Activated CD4-positive, alpha-beta T cell treated with anti-CD3 and anti-CD28 coated beads, Interleukin-2, amount 50 U/mL, for 16 hours (primary cell): ENCODE measurements around the gene PGC.
"Not testable (repeated sequence)": the region's sequence is repeated elsewhere in the genome, so short reads cannot be mapped to it uniquely, and the experiment has no call there.

Experiments
- DNase-seq: peaks from one replicate; pipeline ENCODE4 v3.0.0-alpha.2; 2020

PGC gene

DNA sequence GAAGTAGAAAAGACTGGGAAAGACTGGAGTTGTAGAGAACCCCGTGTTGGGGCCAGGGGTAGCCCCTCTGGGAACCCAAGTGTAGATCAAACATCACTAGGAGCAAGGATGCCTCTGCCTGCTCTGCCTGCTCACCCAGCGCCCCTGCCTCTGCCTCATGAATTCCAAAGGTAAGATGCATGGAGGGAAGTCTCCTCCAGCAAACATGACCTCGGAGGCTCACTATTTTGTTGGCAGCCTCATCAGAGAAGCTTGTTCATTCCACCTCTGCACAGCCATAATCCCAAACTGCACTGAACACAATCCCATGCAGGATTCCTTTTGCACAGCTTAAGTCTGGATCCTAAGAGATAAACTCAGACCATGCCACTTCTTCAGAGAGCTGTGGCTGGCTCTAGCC lies 27.6 kb upstream of the PGC start:
- no peak for DNase-seq

- DNase-seq, result no peak
Observed at GRCh38 chr6:41771058-41771983, 24.1 kb upstream of the PGC start.

GRCh38 chr6:41770381-41771057 lies 23.3 kb upstream of the PGC start:
- DNase-seq, result no peak

GRCh38 chr6:41769376-41769775 lies 22.2 kb upstream of the PGC start:
- no peak for DNase-seq

DNA sequence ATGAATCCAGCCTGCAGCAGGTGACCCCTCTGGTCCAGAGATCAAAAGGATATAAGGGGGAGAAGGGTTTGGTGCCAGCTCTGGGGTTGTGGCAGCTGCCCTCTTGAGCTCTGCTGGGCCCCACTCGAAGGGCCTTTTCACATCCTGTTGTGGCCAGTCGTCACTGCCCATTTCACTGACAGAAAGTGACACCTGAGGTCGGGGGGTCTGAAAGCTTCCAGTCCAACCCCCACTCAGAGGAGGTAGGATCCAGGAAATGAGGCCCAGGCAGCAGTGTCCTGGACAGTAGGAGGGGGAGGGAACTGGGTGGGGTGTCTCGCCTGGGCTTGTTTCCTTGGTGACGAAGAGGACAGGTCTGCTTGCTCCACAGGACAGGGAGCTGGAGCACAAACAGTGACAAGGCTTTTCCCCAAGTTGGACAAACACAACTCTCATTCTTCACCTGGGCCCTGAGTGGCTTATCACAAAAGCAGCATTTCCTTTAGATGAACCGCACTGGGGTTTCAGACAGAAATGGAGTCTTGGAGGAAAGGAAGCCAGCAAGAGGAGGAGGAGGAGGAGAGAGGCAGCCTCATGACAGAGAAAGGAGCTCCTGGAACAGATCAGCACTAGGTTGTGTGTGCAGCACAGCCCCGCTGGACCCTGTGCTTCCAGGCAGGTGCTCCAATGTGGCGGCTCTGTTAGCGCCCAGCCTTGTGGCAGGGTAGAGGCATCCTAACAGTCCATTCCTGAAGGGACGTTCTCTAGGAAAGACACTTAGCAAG lies 21.5 kb upstream of the PGC start:
- DNase-seq, result no peak

GRCh38 chr6:41767112-41767833 lies 20.1 kb upstream of the PGC start:
- no peak for DNase-seq

DNA sequence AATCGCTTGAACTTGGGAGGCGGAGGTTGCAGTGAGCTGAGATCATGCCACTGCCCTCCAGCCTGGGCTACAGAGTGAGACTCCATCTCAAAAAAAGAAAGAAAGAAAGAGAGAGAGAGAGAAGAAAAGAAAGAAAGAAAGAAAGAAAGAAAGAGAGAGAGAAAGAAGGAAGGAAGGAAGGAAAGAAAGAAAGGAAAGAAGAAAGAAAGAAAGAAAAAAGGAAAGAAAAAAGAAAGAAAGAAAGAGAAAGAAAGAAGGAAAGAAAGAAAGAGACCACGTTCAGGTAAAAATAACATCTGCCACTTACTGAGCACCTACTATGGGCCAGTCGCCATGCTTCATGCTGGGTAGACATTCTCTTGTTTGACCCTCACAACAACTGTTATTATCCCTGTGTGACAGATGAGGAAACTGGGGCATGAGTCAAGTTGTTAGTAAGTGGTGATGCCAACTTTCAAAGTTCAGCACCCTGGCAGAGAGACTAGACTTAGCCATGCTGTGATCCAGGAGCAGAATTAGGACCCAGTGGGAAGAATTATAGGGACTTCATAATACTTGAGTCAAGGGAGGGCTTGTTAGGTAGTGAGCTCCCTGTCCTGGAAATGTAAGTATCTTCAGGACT lies 19.0 kb upstream of the PGC start:
- not testable (repeated sequence) for DNase-seq

DNA sequence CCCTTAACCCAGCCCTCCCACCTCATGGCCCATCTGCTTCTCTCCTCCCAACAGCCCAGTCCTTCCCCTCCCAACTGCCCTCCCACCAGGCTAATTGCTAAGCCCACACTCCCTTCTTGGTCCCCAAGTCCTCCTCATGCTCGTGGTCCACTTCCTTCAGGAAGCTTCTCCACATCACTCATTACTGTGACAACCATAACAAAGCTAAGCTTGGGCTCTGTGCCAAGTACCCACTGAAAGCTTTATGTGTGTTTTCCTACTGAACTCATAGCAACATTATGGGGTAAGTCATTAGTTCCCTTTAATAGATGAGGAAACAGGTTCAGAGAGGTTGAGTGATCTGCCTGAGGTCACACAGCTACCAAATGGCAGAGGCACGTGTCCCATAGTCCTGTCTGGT lies 16.3 kb upstream of the PGC start:
- no peak for DNase-seq

GRCh38 chr6:41759905-41760579 lies 12.8 kb upstream of the PGC start:
- DNase-seq, result no peak

DNA sequence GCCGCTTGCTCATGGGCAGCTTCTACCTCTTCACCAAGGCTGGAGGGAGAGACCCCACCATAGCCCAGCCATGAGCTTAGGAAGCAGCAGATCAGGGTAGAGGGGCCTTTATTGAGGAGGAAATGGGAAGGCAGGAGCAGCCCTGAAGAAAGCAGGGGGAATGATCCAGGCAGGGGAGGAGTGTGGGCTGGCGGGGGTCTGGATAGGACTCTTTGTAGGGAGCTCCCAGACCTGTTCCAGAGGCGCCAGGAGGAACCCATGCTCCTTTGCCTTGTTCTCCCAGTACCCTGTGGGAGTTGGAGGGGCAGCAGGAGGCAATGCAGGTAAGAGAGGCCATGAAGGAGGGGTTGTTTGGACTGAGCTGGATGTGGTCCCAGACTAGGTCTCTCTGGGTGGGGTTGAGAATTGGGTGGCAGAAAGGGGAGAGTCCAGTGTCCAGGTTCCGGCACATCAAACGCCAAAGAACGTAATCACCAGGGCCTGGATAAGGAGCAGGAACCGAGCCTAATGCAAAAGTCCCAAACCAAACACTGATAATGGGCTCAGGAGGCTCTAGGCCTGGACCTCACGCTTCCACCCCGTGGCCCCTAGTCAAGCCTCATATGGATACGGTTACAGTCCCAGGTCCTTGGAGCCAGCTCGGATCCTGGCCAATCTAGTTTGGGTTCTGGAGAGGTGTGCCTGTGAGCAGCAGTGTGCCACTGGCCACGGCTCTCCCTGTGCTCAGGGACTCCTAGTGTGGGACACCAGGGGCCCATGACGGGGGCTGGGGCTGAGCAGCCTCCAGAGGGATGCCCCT lies 12.1 kb upstream of the PGC start:
- no peak for DNase-seq

DNA sequence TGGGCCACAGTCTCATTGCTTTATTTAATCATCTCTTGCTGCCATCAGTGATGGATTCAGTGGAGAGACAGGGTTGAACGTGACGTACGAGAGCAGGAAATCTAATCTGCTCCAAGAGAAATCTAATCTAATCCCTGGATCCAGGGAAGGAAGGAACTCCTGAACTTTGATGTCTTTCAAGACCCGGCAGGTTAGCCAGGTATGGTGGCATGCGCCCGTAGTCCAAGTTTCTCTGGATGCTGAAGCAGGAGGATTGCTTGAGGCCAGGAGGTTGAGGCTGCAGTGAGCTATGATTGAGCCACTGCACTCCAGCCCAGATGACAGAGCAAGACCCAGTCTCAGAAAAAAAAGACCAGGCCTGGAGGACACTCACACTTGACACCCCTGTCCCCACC lies 11.4 kb upstream of the PGC start:
- no peak for DNase-seq

DNA sequence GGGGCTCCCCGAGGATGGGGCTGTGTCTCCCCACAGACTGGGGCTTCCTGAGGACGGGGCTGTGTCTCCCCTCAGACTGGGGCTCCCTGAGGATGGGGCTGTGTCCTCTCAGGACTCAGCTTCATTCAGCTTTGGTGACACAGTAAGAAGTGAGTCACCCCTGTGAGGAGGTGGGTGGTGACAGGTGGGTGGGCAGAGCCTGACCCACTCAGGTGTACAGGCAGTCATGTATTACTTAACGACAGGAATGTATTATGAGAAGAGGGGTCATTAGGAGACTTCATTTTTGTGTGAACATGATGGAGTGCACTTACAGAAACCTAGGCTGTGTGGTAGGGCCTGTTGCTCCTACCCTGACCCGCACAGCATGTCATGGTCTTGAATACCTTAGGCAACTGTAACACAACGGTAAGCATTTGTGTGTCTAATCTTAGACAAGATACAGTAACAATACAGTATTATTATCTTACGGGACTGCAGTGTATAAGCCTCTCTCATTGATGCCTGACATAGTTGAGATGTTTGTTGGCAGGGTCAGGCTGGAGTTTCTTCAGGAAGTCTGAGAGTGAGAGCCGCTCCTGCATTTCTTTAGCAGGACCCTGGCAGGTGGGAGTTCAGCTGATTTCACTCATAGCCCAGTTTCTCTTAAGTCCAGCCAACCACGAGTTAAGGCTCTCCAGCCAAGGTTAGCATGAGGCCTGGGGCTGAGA lies 10.9 kb upstream of the PGC start:
- DNase-seq, result no peak

DNA sequence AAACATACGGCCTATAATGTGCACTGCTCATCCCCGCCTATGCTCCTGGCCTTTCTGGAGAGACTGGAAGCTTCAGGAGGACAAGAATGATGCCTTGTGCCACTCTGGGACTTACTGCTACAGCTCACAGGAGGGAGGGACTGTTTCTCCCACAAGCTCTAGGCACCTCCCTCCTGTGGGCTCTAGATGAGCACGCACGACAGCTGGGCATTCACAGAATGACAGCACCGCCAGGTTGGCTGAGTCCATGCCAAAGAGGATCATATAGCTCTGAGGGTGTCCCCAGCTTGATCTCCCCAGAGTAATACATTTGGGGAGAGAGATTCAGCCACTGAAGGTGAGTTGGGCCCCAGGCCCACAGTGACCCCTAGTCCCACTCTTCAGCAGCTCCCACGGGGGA lies 10.1 kb upstream of the PGC start:
- DNase-seq, result no peak

DNA sequence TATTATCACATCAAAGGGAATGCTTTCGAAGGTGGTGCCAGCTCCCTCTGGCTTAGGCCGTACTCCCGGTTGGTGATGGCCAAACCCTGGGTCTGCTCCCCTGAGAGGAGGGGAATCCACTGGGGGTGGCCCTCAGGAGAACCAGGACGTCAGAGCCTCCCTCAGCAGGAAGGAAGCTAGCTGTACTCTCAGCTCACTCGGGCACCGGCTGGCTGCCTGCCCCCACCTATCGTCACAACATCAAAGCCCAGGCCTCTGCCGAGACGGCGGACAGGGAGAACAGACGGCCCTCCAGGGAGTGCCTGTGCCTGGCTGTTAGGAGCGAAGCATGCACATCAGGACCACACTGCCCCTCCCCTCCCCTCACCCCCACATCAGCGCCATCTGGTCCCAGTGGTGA lies 9.2 kb upstream of the PGC start:
- no peak for DNase-seq

- no peak for DNase-seq
Observed at GRCh38 chr6:41755895-41756294, 8.7 kb upstream of the PGC start.

- DNase-seq, result no peak
Observed at GRCh38 chr6:41750374-41750773, 3.2 kb upstream of the PGC start.

DNA sequence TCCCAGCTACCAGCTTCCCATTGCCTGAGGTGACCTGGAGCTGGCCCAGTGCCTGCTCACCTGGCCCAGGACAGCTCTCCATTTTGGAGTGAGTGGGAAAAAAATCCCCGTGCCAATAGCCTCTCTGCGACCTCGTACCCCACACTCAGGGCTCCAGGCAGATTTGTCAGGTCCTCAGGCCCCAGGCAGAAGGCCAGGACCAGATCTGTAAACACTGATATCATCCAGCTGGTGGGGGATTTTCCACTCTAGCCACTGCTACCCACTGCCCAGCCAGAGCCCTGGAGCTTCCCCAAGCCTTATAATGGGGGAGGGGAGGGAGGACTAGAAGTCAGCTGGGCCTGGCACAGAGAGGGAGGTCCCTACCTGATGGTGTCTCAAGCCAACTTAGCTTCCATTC lies 1.3 kb upstream of the PGC start:
- DNase-seq, result no peak

GRCh38 chr6:41748102-41748477 lies 893 bp upstream of the PGC start:
- DNase-seq, result no peak

GRCh38 chr6:41746107-41746506 lies 1.1 kb downstream of the PGC start:
- no peak for DNase-seq

DNA sequence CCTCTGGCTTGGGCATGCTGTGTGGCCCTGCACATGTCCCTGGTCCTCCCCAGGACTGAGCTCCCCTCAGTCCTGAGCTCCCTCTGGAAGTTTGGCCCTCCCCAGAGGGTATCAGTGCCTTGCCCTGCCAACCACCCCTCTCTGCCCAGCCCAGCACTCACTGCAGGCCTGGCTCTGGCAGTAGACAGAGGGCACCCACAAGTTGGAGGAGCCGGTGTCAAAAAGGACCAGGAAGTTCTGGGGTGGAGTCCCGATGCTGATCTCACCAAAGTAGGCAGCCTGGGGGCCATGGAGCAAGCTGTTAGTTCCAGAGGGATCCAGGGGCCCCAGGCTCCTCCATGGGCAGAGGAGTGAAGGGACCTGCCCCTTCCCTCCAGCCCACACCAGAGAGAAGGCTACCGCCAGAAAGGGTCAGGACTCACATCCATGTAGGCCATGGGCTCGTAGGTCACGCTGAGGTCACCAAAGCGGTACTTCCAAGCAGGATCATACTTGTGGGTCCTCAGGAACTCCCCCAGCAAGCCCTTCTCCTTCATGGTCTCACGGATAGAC lies 2.9 kb downstream of the PGC start:
- DNase-seq, result no peak
